K562 (cell line): ENCODE results near the gene ADIPOQ. TPM values are rescaled to one million over a fixed set of nuclear protein-coding genes. Genes with fewer than 3 reads are reported as not detected.
"Not testable (repeated sequence)": the region's sequence is repeated elsewhere in the genome, so short reads cannot be mapped to it uniquely, and the experiment has no call there.

Source experiments
- ATF4 ChIP-seq: fragments of 450-650 bp; formaldehyde crosslinking; IDR thresholded peaks from 2 replicates; pipeline ENCODE4 v1.4.0; 2022; ENCODE audit warnings: mild to moderate bottlenecking, moderate library complexity
- CBFA2T2 ChIP-seq: fragments of 450-650 bp; conservative IDR thresholded peaks from 2 replicates; pipeline ENCODE4 v1.6.1; 2017; ENCODE audit warnings: mild to moderate bottlenecking
- FOXO4 ChIP-seq: fragments of 450-650 bp; formaldehyde crosslinking; IDR thresholded peaks from 2 replicates; pipeline ENCODE4 v1.4.0; 2020; ENCODE audit warnings: mild to moderate bottlenecking, moderate library complexity
- GTF2A2 ChIP-seq: IDR thresholded peaks from 2 replicates; pipeline ENCODE4 v1.6.1; 2016; ENCODE audit warnings: mild to moderate bottlenecking, missing genetic modification characterization, missing compliant biosample characterization
- HDAC8 ChIP-seq: fragments of 450-650 bp; IDR thresholded peaks from 2 replicates; pipeline ENCODE4 v1.6.1; 2016; ENCODE audit warnings: mild to moderate bottlenecking, missing genetic modification characterization, moderate library complexity, missing compliant biosample characterization
- HINFP ChIP-seq: fragments of 450-650 bp; conservative IDR thresholded peaks from 2 replicates; pipeline ENCODE4 v1.6.1; 2016; ENCODE audit warnings: missing genetic modification characterization, low read depth, mild to moderate bottlenecking, control low read depth, missing compliant biosample characterization
- KLF1 ChIP-seq: fragments of 450-650 bp; IDR thresholded peaks from 2 replicates; pipeline ENCODE4 v1.6.1; 2016; ENCODE audit warnings: missing genetic modification characterization, missing compliant biosample characterization
- MBD1 ChIP-seq: fragments of 250-450 bp; sonication (Bioruptor Pico); IDR thresholded peaks from 2 replicates; pipeline ENCODE4 v1.8.0; 2022; ENCODE audit warnings: inconsistent platforms
- NR4A1 ChIP-seq, 2 experiments: fragments of 250-450 bp in 1 of 2; fragments of 450-650 bp in 1 of 2; sonication (Bioruptor Pico) in 1 of 2; IDR thresholded peaks; 2 replicates each; pipeline versions ENCODE4 v1.4.0 to v1.6.1; 2016 to 2020; ENCODE audit warnings: mild to moderate bottlenecking in 2 of 2, missing compliant biosample characterization in 1 of 2, missing genetic modification characterization in 1 of 2, moderate library complexity in 1 of 2
- SMAD3 ChIP-seq: fragments of 450-650 bp; formaldehyde crosslinking; conservative IDR thresholded peaks from 2 replicates; pipeline ENCODE4 v1.4.0; 2020; ENCODE audit warnings: mild to moderate bottlenecking
- TAF7 ChIP-seq: fragments of 450-650 bp; IDR thresholded peaks from 2 replicates; pipeline ENCODE4 v1.6.1; 2016; ENCODE audit warnings: missing genetic modification characterization, missing compliant biosample characterization
- TCFL5 ChIP-seq: fragments of 250-450 bp; sonication (Bioruptor Pico); conservative IDR thresholded peaks from 2 replicates; pipeline ENCODE4 v1.6.1; 2021; ENCODE audit warnings: mild to moderate bottlenecking, moderate library complexity, matching md5 sums
- ZNF134 ChIP-seq: fragments of 250-450 bp; sonication (Bioruptor Pico); conservative IDR thresholded peaks from 2 replicates; pipeline ENCODE4 v1.4.0; 2020
- ZNF398 ChIP-seq: fragments of 250-450 bp; sonication (Bioruptor Pico); IDR thresholded peaks from 2 replicates; pipeline ENCODE4 v1.8.0; 2021; ENCODE audit warnings: moderate library complexity, mild to moderate bottlenecking, inconsistent platforms
- ZNF41 ChIP-seq: fragments of 250-450 bp; sonication (Bioruptor Pico); conservative IDR thresholded peaks from 2 replicates; pipeline ENCODE4 v1.4.0; 2020; ENCODE audit warnings: mild to moderate bottlenecking
- ZNF589 ChIP-seq: fragments of 200-800 bp; sonication (Bioruptor generic); IDR thresholded peaks from 2 replicates; pipeline ENCODE4 v1.6.1; 2016; ENCODE audit warnings: low read depth, missing genetic modification characterization, missing compliant biosample characterization
- ZNF740 ChIP-seq, 3 experiments: fragments of 200-800 bp in 1 of 3; sonication (Bioruptor generic) in 1 of 3; sonication (generic) in 1 of 3; formaldehyde crosslinking in 1 of 3; IDR thresholded peaks; 2 replicates each; pipeline versions ENCODE4 v1.6.1 to v1.8.0; 2016 to 2022; ENCODE audit warnings: mild to moderate bottlenecking in 2 of 3, missing compliant biosample characterization in 2 of 3, missing genetic modification characterization in 2 of 3, missing genetic modification reagents in 1 of 3
- ZNF79 ChIP-seq: fragments of 250-450 bp; sonication (Bioruptor Pico); IDR thresholded peaks from 2 replicates; pipeline ENCODE4 v1.4.0; 2020; ENCODE audit warnings: low read depth, mild to moderate bottlenecking, moderate library complexity
- polyA plus RNA-seq, 8 experiments: library from polyadenylated mRNA; depleted of rRNA in 4 of 8; stranded (reverse) in 5 of 8; unstranded in 3 of 8; fragments of >200 nt; fragmentation: Nextera tagmentation in 2 of 8; fragmentation: Illumina TruSeq in 1 of 8; extraction: Ambion mirVana in 2 of 8; extraction: Trizol in 1 of 8; gene quantifications; 2 replicates each; pipeline versions ENCODE4 v1.2.1 to v1.2.3, GENCODE V29; 2011 to 2014; ENCODE audit warnings: inconsistent platforms in 1 of 8, missing spikeins in 1 of 8
- total RNA-seq, 7 experiments: library from RNA; depleted of rRNA in 6 of 7; stranded (reverse); fragments of >200 nt in 6 of 7; fragmentation: Illumina TruSeq in 2 of 7; extraction: Trizol in 2 of 7; gene quantifications; 2 replicates each; pipeline versions ENCODE4 v1.2.1 to v1.2.3, GENCODE V29; 2011 to 2021; ENCODE audit warnings: low replicate concordance in 1 of 7

Gene ADIPOQ
- total and polyA plus RNA-seq, 9 of the 15 experiments (the other 6 are each of a cell fraction or from before 2014, with no cell fraction given): 0.01 to 0.04 (median 0.03) TPM; not detected in 4

GRCh38 chr3:186887507-186887938, 45.0 kb downstream of the ADIPOQ start (continued):
- peak; percentile 88 for TF ChIP-seq HINFP (tag)
- TF ChIP-seq ZNF79 (CRISPR knock-in tag): 0 out of 2 replicates have a peak, but pooled peaks have one; percentile 46
- TF ChIP-seq ZNF134 (CRISPR knock-in tag): 0 out of 2 replicates have a peak, but pooled peaks have one; percentile 25
- peak; percentile 63; the same call in 1 of the 2 replicates for TF ChIP-seq ATF4
- TF ChIP-seq TAF7 (tag): peak; percentile 63
- TF ChIP-seq ZNF398 (CRISPR knock-in tag): peak; percentile 79; the same call in 1 of the 2 replicates
- 0 out of 2 replicates have a peak, but pooled peaks have one; percentile 80 for TF ChIP-seq FOXO4
- 0 out of 2 replicates have a peak, but pooled peaks have one; percentile 53 for TF ChIP-seq MBD1 (CRISPR knock-in tag)
- TF ChIP-seq NR4A1, ZNF740 (CRISPR knock-in tag; IDR thresholded peaks at IDR 0.05): not testable (repeated sequence)
- peak; percentile 99 for TF ChIP-seq NR4A1 (tag; IDR thresholded peaks at IDR 0.05)
- peak; percentile 85 for TF ChIP-seq GTF2A2 (tag)
- peak; percentile 66; the same call in 1 of the 2 replicates for TF ChIP-seq ZNF589 (CRISPR knock-in tag)
- peak; percentile 69; the same call in 1 of the 2 replicates for TF ChIP-seq SMAD3 (CRISPR knock-in tag)
- TF ChIP-seq CBFA2T2: peak; percentile 65
- TF ChIP-seq TCFL5 (CRISPR knock-in tag): 0 out of 2 replicates have a peak, but pooled peaks have one; percentile 51
- TF ChIP-seq ZNF740 (tag; IDR thresholded peaks at IDR 0.05): peak in 1 of 2 experiments; percentile 94; a peak in 2 of 4 replicates
- TF ChIP-seq ZNF41 (CRISPR knock-in tag): peak; percentile 68; the same call in 1 of the 2 replicates
- TF ChIP-seq KLF1 (tag): 0 out of 2 replicates have a peak, but pooled peaks have one; percentile 10
- TF ChIP-seq HDAC8 (tag): peak; percentile 94
